Smooth muscle cell (in vitro differentiated cells): Measurements from ENCODE around the gene TRAF3IP1. TPM values are rescaled to one million over a fixed set of nuclear protein-coding genes. Genes with fewer than 3 reads are reported as not detected.

ENCODE experiments used
- DNase-seq: peaks from one replicate; lab custom pipeline; 2025; ENCODE audit not compliant: unreplicated experiment; lab: John Stamatoyannopoulos, UW
- H2AFZ ChIP-seq: fragments of 200-600 bp; sonication (generic); 2 replicates; pipeline ENCODE4 v1.6.0; 2016; ENCODE audit warnings: antibody characterized with exemption, low read depth, mild to moderate bottlenecking
- H3F3A ChIP-seq: fragments of 200-600 bp; sonication (generic); 2 replicates; pipeline ENCODE4 v1.6.0; 2017; ENCODE audit warnings: antibody characterized with exemption, low read depth
- H3K27ac ChIP-seq: fragments of 200-600 bp; sonication (generic); 2 replicates; pipeline ENCODE4 v1.5.1; 2016; ENCODE audit warnings: low read depth, mild to moderate bottlenecking
- H3K27me3 ChIP-seq: fragments of 200-600 bp; sonication (generic); 2 replicates; pipeline ENCODE4 v1.6.1; 2016; ENCODE audit warnings: low read depth, mild to moderate bottlenecking
- H3K36me3 ChIP-seq: fragments of 200-600 bp; sonication (generic); 2 replicates; pipeline ENCODE4 v1.5.1; 2016; ENCODE audit warnings: low read depth
- H3K4me1 ChIP-seq: fragments of 200-600 bp; sonication (generic); 2 replicates; pipeline ENCODE4 v1.5.1; 2016; ENCODE audit warnings: low read depth
- H3K4me2 ChIP-seq: fragments of 200-600 bp; sonication (generic); 2 replicates; pipeline ENCODE4 v1.6.0; 2016; ENCODE audit warnings: mild to moderate bottlenecking
- H3K4me3 ChIP-seq: fragments of 200-600 bp; sonication (generic); 2 replicates; pipeline ENCODE4 v1.5.1; 2016; ENCODE audit warnings: mild to moderate bottlenecking
- H3K79me2 ChIP-seq: fragments of 200-600 bp; sonication (generic); 2 replicates; pipeline ENCODE4 v1.6.0; 2016; ENCODE audit warnings: low read depth, mild to moderate bottlenecking
- H3K9ac ChIP-seq: fragments of 200-600 bp; sonication (generic); 2 replicates; pipeline ENCODE4 v1.6.0; 2016; ENCODE audit warnings: low read depth
- H3K9me3 ChIP-seq: fragments of 200-600 bp; sonication (generic); replicated peaks from 2 replicates; pipeline ENCODE4 v1.5.1; 2016; ENCODE audit warnings: low read depth
- H4K20me1 ChIP-seq: fragments of 200-600 bp; sonication (generic); 2 replicates; pipeline ENCODE4 v1.6.0; 2016; ENCODE audit warnings: low read depth
- CTCF ChIP-seq: fragments of 200-600 bp; sonication (generic); IDR thresholded peaks from 2 replicates; pipeline ENCODE4 v1.5.1; 2017; ENCODE audit warnings: borderline replicate concordance, mild to moderate bottlenecking, antibody characterized with exemption; ENCODE audit not compliant: insufficient read depth, poor library complexity, severe bottlenecking
- WGBS: methylation state at CpG from one replicate; pipeline ENCODE4 v1.1.7; 2016; ENCODE audit warnings: low lambda C conversion rate; 5-methylcytosine and 5-hydroxymethylcytosine counted together
- polyA plus RNA-seq: library from polyadenylated mRNA; unstranded; fragments of >200 nt; fragmentation: Nextera tagmentation; extraction: Ambion mirVana; gene quantifications from 2 replicates; pipeline ENCODE4 v1.2.1, GENCODE V29; 2016
- total RNA-seq: library from RNA; depleted of rRNA; stranded (reverse); fragments of >200 nt; gene quantifications from 2 replicates; pipeline ENCODE4 v1.2.3, GENCODE V29; 2014

Gene TRAF3IP1
- total and polyA plus RNA-seq, 2 experiments from 2014 or later: 5.3 to 7.5 TPM

- 28% methylated on average over 1 of the region's 1 CpG for WGBS
- no peak for DNase-seq
- H3K4me3 ChIP-seq: no peak overlapping the region
- no peak for TF ChIP-seq CTCF
- H3K27me3 ChIP-seq: no peaks in the 10 kb centered on the region
- no peaks in the 10 kb centered on the region for H4K20me1 ChIP-seq
- H3K9ac ChIP-seq: no peak overlapping the region
- H3K4me1 ChIP-seq: no peaks in the 10 kb centered on the region
- H3K9me3 ChIP-seq: no peaks in the 10 kb centered on the region
- no peaks in the 10 kb centered on the region for H3F3A ChIP-seq
- no peak overlapping the region for H2AFZ ChIP-seq
- H3K36me3 ChIP-seq: no peaks in the 10 kb centered on the region
- peak overlapping the region; percentile 62 for H3K27ac ChIP-seq
- no peaks in the 10 kb centered on the region for H3K79me2 ChIP-seq
- H3K4me2 ChIP-seq: no peak overlapping the region
Observed at GRCh38 chr2:238380785-238381184, 60.5 kb downstream of the TRAF3IP1 start.

GRCh38 chr2:238381341-238382115 is 61.2 kb downstream of the TRAF3IP1 start:
- Histone ChIP-seq H3K9ac (no peak overlapping the region), H3K4me1 (no peaks in the 10 kb centered on the region), H3K27me3 (no peaks in the 10 kb centered on the region), H3K4me2 (no peak overlapping the region), H3K4me3 (no peak overlapping the region), H3K79me2 (no peaks in the 10 kb centered on the region), H3K36me3 (no peaks in the 10 kb centered on the region), H4K20me1 (no peaks in the 10 kb centered on the region), H3K9me3 (no peaks in the 10 kb centered on the region), H3F3A (no peaks in the 10 kb centered on the region), H3K27ac (no peak overlapping the region), H2AFZ (no peak overlapping the region)
- DNase-seq: no peak
- TF ChIP-seq CTCF: no peak
- WGBS: 95% methylated on average over 16 of the region's 16 CpGs

GRCh38 chr2:238382381-238382781 is 62.1 kb downstream of the TRAF3IP1 start:
- Histone ChIP-seq H2AFZ (no peak overlapping the region), H3K79me2 (no peaks in the 10 kb centered on the region), H3K9ac (no peak overlapping the region), H3K9me3 (no peaks in the 10 kb centered on the region), H4K20me1 (no peaks in the 10 kb centered on the region), H3K27me3 (no peaks in the 10 kb centered on the region), H3K4me1 (no peaks in the 10 kb centered on the region), H3K4me2 (no peak overlapping the region), H3F3A (no peaks in the 10 kb centered on the region), H3K36me3 (no peaks in the 10 kb centered on the region), H3K27ac (no peak overlapping the region), H3K4me3 (no peak overlapping the region)
- no peak for DNase-seq
- 92% methylated on average over 5 of the region's 5 CpGs for WGBS
- TF ChIP-seq CTCF: no peak

GRCh38 chr2:238383135-238383534 is 62.8 kb downstream of the TRAF3IP1 start:
- Histone ChIP-seq H3K27ac (no peak overlapping the region), H3K9ac (no peak overlapping the region), H3K27me3 (no peaks in the 10 kb centered on the region), H3K36me3 (no peaks in the 10 kb centered on the region), H3K4me1 (no peaks in the 10 kb centered on the region), H2AFZ (no peak overlapping the region), H3K79me2 (no peaks in the 10 kb centered on the region), H3K4me2 (no peak overlapping the region), H4K20me1 (no peaks in the 10 kb centered on the region), H3F3A (no peaks in the 10 kb centered on the region), H3K9me3 (no peaks in the 10 kb centered on the region), H3K4me3 (no peak overlapping the region)
- no peak for TF ChIP-seq CTCF
- WGBS: 96% methylated on average over 5 of the region's 5 CpGs
- DNase-seq: no peak
